Measurements from ENCODE around the gene DDX47.

DDX47 gene

DNA sequence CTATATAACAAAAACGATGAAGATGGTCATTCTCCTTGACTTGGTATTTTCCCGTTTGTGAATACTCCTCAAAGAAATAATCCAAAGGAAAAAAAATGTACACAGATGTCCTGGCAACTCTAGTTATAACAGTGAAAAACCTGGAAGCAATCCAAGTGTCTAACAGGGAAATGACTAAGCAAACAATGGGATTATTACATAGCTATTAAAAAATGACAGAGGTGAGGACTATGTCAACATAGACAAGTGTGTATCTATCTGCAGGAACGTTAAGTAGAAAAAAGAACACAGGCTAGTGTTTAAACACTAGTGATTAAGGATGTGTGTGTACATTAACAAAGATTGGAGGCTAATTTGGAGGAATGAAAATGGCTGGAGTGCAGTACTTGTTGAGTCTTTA lies 33.6 kb upstream of the DDX47 start:
- TF ChIP-seq, protein P1, sequence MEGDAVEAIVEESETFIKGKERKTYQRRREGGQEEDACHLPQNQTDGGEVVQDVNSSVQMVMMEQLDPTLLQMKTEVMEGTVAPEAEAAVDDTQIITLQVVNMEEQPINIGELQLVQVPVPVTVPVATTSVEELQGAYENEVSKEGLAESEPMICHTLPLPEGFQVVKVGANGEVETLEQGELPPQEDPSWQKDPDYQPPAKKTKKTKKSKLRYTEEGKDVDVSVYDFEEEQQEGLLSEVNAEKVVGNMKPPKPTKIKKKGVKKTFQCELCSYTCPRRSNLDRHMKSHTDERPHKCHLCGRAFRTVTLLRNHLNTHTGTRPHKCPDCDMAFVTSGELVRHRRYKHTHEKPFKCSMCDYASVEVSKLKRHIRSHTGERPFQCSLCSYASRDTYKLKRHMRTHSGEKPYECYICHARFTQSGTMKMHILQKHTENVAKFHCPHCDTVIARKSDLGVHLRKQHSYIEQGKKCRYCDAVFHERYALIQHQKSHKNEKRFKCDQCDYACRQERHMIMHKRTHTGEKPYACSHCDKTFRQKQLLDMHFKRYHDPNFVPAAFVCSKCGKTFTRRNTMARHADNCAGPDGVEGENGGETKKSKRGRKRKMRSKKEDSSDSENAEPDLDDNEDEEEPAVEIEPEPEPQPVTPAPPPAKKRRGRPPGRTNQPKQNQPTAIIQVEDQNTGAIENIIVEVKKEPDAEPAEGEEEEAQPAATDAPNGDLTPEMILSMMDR (IDR thresholded peaks at IDR 0.05): no peak

DNA sequence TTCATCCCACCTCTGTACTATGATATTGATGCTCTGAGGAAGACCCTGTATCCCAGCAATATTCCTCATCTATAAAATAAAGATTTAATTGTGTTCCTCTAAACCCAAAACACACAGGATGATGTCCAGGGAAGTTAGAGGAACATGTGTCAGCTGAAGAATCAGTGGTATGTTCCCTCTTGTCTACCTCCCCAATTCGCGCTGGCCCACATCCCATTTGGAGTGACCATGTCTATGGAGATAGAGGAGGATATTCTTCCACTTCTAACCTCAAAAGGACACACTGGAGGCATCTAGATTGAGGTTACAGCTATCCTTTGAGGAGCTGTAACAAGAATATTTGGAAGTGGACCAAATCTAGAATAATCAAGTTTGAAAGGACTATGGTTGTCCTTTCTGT lies 29.0 kb upstream of the DDX47 start:
- H3K4me3 ChIP-seq: no peak overlapping the region
- TF ChIP-seq, protein P1 (IDR thresholded peaks at IDR 0.05): no peak
- DNase-seq (ENCODE audit: low spot score): no peak
- H3K27ac ChIP-seq: peak overlapping the region; percentile 94 to 99

More for the DNA sequence above, 33.6 kb upstream of the DDX47 start:
- DNase-seq (ENCODE audit: low spot score): no peak
- Histone ChIP-seq H3K27ac (no peak overlapping the region), H3K4me3 (no peak overlapping the region)

DNA sequence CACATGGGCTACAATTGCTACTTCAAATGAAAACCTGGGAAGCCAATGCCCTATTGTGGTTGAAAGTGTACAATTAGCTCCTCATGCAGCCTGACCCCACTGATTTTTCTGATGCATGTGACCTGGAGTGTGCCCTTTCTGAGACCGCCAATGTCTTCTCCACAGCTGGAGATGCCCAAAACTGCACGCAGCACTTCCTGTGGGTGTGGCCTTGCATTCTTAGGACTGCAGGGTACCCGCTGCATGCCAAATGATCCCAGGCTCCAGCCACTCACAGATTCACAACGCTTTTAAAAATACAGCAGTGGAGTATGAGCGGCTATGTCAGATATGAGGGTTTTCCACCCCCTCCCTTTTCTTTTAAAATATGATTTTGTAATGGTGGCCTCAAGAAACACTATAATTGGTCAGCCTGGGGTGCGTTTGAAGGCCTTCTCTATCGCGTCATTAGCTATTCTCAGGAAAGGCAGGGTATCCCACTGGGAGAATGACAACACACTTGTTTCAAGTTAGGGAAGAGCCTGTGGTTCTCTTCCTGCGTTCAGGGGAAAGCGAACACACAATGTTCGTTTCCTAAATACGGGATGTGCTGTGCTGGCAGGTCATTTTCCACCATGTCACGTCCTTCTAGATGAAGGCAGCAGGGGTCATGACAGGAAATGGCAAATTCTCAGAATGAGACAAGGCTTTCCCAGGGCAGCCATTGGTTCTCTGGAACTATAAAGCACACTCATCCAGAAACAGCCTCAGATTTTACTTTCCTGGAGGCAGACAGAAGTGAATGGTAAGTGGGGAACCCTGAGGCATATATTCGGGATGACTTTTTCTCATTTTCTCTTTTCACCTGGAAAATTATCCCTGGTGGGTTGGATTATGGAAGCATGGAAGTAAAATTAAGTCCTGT lies 28.0 kb upstream of the DDX47 start, which contains the start of gene APOLD1:
Gene APOLD1, plus strand, starts transcription at position 749 of the 904 bp plus-strand sequence. Its CDS starts 33 bp downstream, at position 782.
- H3K4me3 ChIP-seq: peak within 1 kb of the TSS; percentile 86
- DNase-seq (ENCODE audit: low spot score): peak; percentile 82
- peak within 1 kb of the TSS; percentile 94 to 99 for H3K27ac ChIP-seq
- TF ChIP-seq, protein P1 (IDR thresholded peaks at IDR 0.05): no peak

DNA sequence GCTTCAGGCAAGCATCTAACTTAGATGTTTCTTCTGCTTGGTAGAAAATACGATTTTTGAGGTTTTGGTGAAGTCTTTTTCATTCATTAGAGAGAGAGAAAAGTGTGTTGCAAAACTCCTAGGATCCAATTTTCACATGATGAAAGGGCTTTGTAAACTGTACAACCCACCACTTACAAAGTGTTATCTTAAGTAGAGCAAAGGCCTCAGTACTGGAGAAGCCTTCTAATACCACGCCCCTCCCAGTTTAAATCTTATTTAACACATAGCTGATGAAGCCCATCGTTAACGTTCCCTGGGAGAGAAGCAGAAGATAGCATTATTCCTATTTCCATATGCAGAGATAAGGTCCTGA lies 26.8 kb upstream of the DDX47 start:
- peak overlapping the region; percentile 86 for H3K4me3 ChIP-seq
- TF ChIP-seq, protein P1 (IDR thresholded peaks at IDR 0.05): no peak
- H3K27ac ChIP-seq: peak overlapping the region; percentile 94 to 99
- no peak for DNase-seq (ENCODE audit: low spot score)

DNA sequence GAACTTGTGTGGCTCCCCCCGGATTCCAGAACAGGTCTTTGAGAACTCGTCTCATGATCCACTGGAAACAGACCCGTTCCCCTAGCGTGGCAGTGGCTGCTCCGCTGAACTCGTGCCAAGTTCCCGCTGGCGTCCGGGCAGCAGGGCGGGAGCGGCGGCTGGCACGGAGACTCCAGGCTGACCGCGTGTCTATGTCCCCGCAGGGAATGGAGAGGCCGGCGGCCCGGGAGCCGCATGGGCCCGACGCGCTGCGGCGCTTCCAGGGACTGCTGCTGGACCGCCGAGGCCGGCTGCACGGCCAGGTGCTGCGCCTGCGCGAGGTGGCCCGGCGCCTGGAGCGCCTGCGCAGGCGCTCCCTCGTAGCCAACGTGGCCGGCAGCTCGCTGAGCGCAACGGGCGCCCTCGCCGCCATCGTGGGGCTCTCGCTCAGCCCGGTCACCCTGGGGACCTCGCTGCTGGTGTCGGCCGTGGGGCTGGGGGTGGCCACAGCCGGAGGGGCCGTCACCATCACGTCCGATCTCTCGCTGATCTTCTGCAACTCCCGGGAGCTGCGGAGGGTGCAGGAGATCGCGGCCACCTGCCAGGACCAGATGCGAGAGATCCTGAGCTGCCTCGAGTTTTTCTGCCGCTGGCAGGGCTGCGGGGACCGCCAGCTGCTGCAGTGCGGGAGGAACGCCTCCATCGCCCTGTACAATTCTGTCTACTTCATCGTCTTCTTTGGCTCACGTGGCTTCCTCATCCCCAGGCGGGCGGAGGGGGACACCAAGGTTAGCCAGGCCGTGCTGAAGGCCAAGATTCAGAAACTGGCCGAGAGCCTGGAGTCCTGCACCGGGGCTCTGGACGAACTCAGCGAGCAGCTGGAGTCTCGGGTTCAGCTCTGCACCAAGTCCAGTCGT lies 26.2 kb upstream of the DDX47 start:
- TF ChIP-seq, protein P1 (IDR thresholded peaks at IDR 0.05): no peak
- peak; percentile 89 for DNase-seq (ENCODE audit: low spot score)
- Histone ChIP-seq H3K4me3 (peak overlapping the region; percentile 86), H3K27ac (peak overlapping the region; percentile 94 to 99)

DNA sequence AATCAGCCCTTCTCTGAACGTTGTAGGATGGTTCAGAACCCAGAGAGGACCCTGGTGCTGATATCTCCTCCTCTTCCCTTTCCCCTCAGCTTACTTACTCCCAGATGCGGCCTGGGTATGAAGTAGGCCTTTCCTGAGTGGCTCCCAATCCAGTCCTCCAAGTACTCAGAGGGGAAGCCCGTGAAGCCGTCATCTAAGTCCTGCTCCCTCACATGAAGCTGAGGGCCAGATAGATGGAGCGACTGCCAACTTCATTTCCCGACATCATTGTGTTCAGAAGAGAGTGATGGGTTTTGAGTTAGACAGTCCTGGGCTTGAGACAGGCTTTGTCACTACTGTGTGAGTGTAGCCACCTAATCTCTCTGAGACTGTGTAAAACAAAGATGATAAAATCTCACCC lies 25.0 kb upstream of the DDX47 start:
- TF ChIP-seq, protein P1 (IDR thresholded peaks at IDR 0.05): no peak
- DNase-seq (ENCODE audit: low spot score): no peak
- H3K27ac ChIP-seq: peak overlapping the region; percentile 94 to 99
- peak overlapping the region; percentile 86 for H3K4me3 ChIP-seq
